GM20000 (cell line): ENCODE results near the gene IRF4.

Experiments used
- DNase-seq: peaks from one replicate; pipeline ENCODE4 v3.0.0; 2012; ENCODE audit warnings: low spot score
- CTCF ChIP-seq: IDR thresholded peaks from 2 replicates; pipeline ENCODE4 v1.5.1; 2012; ENCODE audit warnings: mild to moderate bottlenecking, control low read depth; ENCODE audit errors: extremely low read depth, missing control alignments

Gene IRF4

GRCh38 chr6:354631-355280, 36.8 kb upstream of the IRF4 start:
- no peak for DNase-seq

GRCh38 chr6:355373-356208, 36.0 kb upstream of the IRF4 start:
- no peak for DNase-seq
- no peak for TF ChIP-seq CTCF

More at GRCh38 chr6:354631-355280, 36.8 kb upstream of the IRF4 start:
- no peak for TF ChIP-seq CTCF

GRCh38 chr6:356828-357251, 34.7 kb upstream of the IRF4 start:
- TF ChIP-seq CTCF: no peak
- DNase-seq: peak; percentile 88

- DNase-seq: no peak
- no peak for TF ChIP-seq CTCF
These were observed 34.2 kb upstream of the IRF4 start for GRCh38 chr6:357261-357790.

GRCh38 chr6:357791-358341, 33.7 kb upstream of the IRF4 start:
- no peak for DNase-seq
- TF ChIP-seq CTCF: no peak

- no peak for TF ChIP-seq CTCF
These were observed 33.1 kb upstream of the IRF4 start for GRCh38 chr6:358432-358831.

GRCh38 chr6:358847-359246, 32.7 kb upstream of the IRF4 start:
- no peak for TF ChIP-seq CTCF
- DNase-seq: no peak

More at GRCh38 chr6:358432-358831, 33.1 kb upstream of the IRF4 start:
- DNase-seq: no peak
